ENCODE results near the gene DLX5.

The DLX5 gene

GRCh38 chr7:96992192-96993005 is 32.2 kb downstream of the DLX5 start:
- no peak for DNase-seq

GRCh38 chr7:96991546-96992191 is 33.0 kb downstream of the DLX5 start:
- DNase-seq, result no peak

GRCh38 chr7:96989859-96990317 is 34.7 kb downstream of the DLX5 start:
- DNase-seq, result no peak

GRCh38 chr7:96989241-96989858 is 35.3 kb downstream of the DLX5 start:
- no peak for DNase-seq

GRCh38 chr7:96987719-96988118 is 36.9 kb downstream of the DLX5 start:
- no peak for DNase-seq

GRCh38 chr7:96986901-96987300 is 37.7 kb downstream of the DLX5 start:
- no peak for DNase-seq

GRCh38 chr7:96985992-96986391 is 38.6 kb downstream of the DLX5 start:
- no peak for DNase-seq

GRCh38 chr7:96982586-96982985 is 42.0 kb downstream of the DLX5 start:
- DNase-seq, result no peak

- DNase-seq, result no peak
These were observed 44.9 kb downstream of the DLX5 start for GRCh38 chr7:96979551-96980276.

GRCh38 chr7:96977445-96977844 is 47.2 kb downstream of the DLX5 start:
- DNase-seq, result no peak

GRCh38 chr7:96976106-96976505 is 48.5 kb downstream of the DLX5 start:
- no peak for DNase-seq

- DNase-seq, result no peak
These were observed 50.6 kb downstream of the DLX5 start for GRCh38 chr7:96973986-96974385.

- no peak for DNase-seq
These were observed 53.9 kb downstream of the DLX5 start for GRCh38 chr7:96970739-96971138.
